ENCODE results near the gene CYTH3. TPM values are rescaled to one million over a fixed set of nuclear protein-coding genes. Genes with fewer than 3 reads are reported as not detected.
"Not testable (repeated sequence)": the region's sequence is repeated elsewhere in the genome, so short reads cannot be mapped to it uniquely, and the experiment has no call there.

Gene CYTH3
- total RNA-seq, 2 experiments from 2014 or later: 1.2 to 1.7 TPM

- H3K27me3 Mint-ChIP-seq; H3K4me3 Mint-ChIP-seq; H3K36me3 Mint-ChIP-seq (ENCODE audit: low read depth); DNase-seq; H3K27ac Mint-ChIP-seq; H3K9me3 Mint-ChIP-seq; POLR2A ChIA-PET; H3K4me1 Mint-ChIP-seq: not testable (repeated sequence)
- CTCF ChIA-PET: interaction anchor here (0.7 kb wide), 1 partner anchor 13 kb away, joined by 6 read pairs; no protein-coding TSS in a partner anchor
These were observed 19.5 kb upstream of the CYTH3 start for GRCh38 chr7:6291941-6292340.

GRCh38 chr7:6291531-6291930 is 19.1 kb upstream of the CYTH3 start:
- no peak overlapping the region for H3K27ac Mint-ChIP-seq
- ChIA-PET POLR2A (no interaction called here), CTCF (interaction anchor here (0.7 kb wide), 1 partner anchor 12 kb away, joined by 6 read pairs; no protein-coding TSS in a partner anchor)
- H3K36me3 Mint-ChIP-seq (ENCODE audit: low read depth): no peaks in the 10 kb centered on the region
- H3K27me3 Mint-ChIP-seq: no peaks in the 10 kb centered on the region
- no peaks in the 10 kb centered on the region for H3K4me1 Mint-ChIP-seq
- no peak for DNase-seq
- H3K9me3 Mint-ChIP-seq: no peaks in the 10 kb centered on the region
- H3K4me3 Mint-ChIP-seq: no peak overlapping the region

- Mint-ChIP-seq H3K36me3 (ENCODE audit: low read depth) (no peaks in the 10 kb centered on the region), H3K9me3 (no peaks in the 10 kb centered on the region), H3K4me1 (no peaks in the 10 kb centered on the region), H3K4me3 (no peak overlapping the region), H3K27me3 (no peaks in the 10 kb centered on the region), H3K27ac (no peak overlapping the region)
- ChIA-PET POLR2A (no interaction called here), CTCF (no interaction called here)
- no peak for DNase-seq
These were observed 17.9 kb upstream of the CYTH3 start for GRCh38 chr7:6290319-6290741.

GRCh38 chr7:6288270-6288860 is 15.9 kb upstream of the CYTH3 start:
- ChIA-PET CTCF (interaction anchor here (0.7 kb wide), 1 partner anchor 12 kb away, joined by 4 read pairs; no protein-coding TSS in a partner anchor), POLR2A (no interaction called here)
- H3K4me3 Mint-ChIP-seq: no peak overlapping the region
- H3K36me3 Mint-ChIP-seq (ENCODE audit: low read depth): no peaks in the 10 kb centered on the region
- H3K27ac Mint-ChIP-seq: no peak overlapping the region
- no peaks in the 10 kb centered on the region for H3K9me3 Mint-ChIP-seq
- no peaks in the 10 kb centered on the region for H3K27me3 Mint-ChIP-seq
- H3K4me1 Mint-ChIP-seq: no peaks in the 10 kb centered on the region
- no peak for DNase-seq

GRCh38 chr7:6286486-6286885 is 14.1 kb upstream of the CYTH3 start:
- ChIA-PET POLR2A (no interaction called here), CTCF (no interaction called here)
- Mint-ChIP-seq H3K4me3 (no peak overlapping the region), H3K27ac (no peak overlapping the region), H3K27me3 (no peaks in the 10 kb centered on the region), H3K9me3 (no peaks in the 10 kb centered on the region), H3K4me1 (no peaks in the 10 kb centered on the region), H3K36me3 (ENCODE audit: low read depth) (no peaks in the 10 kb centered on the region)
- no peak for DNase-seq

- DNase-seq: no peak
- POLR2A ChIA-PET: no interaction called here
- Mint-ChIP-seq H3K27ac (no peak overlapping the region), H3K9me3 (no peaks in the 10 kb centered on the region), H3K4me3 (no peak overlapping the region), H3K27me3 (no peaks in the 10 kb centered on the region), H3K4me1 (no peaks in the 10 kb centered on the region), H3K36me3 (ENCODE audit: low read depth) (no peaks in the 10 kb centered on the region)
- CTCF ChIA-PET: no interaction called here
These were observed 12.3 kb upstream of the CYTH3 start for GRCh38 chr7:6284461-6285360.

GRCh38 chr7:6284055-6284400 is 11.6 kb upstream of the CYTH3 start:
- Mint-ChIP-seq H3K27ac (no peak overlapping the region), H3K9me3 (no peaks in the 10 kb centered on the region), H3K4me3 (no peak overlapping the region), H3K36me3 (ENCODE audit: low read depth) (no peaks in the 10 kb centered on the region), H3K4me1 (no peaks in the 10 kb centered on the region), H3K27me3 (no peaks in the 10 kb centered on the region)
- no peak for DNase-seq
- ChIA-PET POLR2A (no interaction called here), CTCF (no interaction called here)

GRCh38 chr7:6283391-6284054 is 11.1 kb upstream of the CYTH3 start:
- H3K9me3 Mint-ChIP-seq; H3K4me3 Mint-ChIP-seq; H3K36me3 Mint-ChIP-seq (ENCODE audit: low read depth); H3K27me3 Mint-ChIP-seq; POLR2A ChIA-PET; CTCF ChIA-PET; H3K4me1 Mint-ChIP-seq; DNase-seq; H3K27ac Mint-ChIP-seq: not testable (repeated sequence)

GRCh38 chr7:6279937-6280336 is 7.5 kb upstream of the CYTH3 start:
- no peaks in the 10 kb centered on the region for H3K36me3 Mint-ChIP-seq (ENCODE audit: low read depth)
- CTCF ChIA-PET: no interaction called here
- POLR2A ChIA-PET: no interaction called here
- no peak overlapping the region for H3K27ac Mint-ChIP-seq
- H3K27me3 Mint-ChIP-seq: peaks cover 1% of the 10 kb centered on the region
- no peaks in the 10 kb centered on the region for H3K9me3 Mint-ChIP-seq
- no peak for DNase-seq
- H3K4me3 Mint-ChIP-seq: no peak overlapping the region
- H3K4me1 Mint-ChIP-seq: no peaks in the 10 kb centered on the region

GRCh38 chr7:6279341-6279740 is 6.9 kb upstream of the CYTH3 start:
- Mint-ChIP-seq H3K9me3 (no peaks in the 10 kb centered on the region), H3K27me3 (peaks cover 7% of the 10 kb centered on the region), H3K36me3 (ENCODE audit: low read depth) (no peaks in the 10 kb centered on the region), H3K4me1 (peaks cover 2% of the 10 kb centered on the region), H3K27ac (no peak overlapping the region), H3K4me3 (no peak overlapping the region)
- ChIA-PET CTCF (interaction anchor here (0.6 kb wide), 1 partner anchor 12 kb away, joined by 6 read pairs; no protein-coding TSS in a partner anchor), POLR2A (no interaction called here)
- DNase-seq: no peak

- CTCF ChIA-PET: interaction anchor here (0.6 kb wide), 1 partner anchor 13 kb away, joined by 6 read pairs; no protein-coding TSS in a partner anchor
- POLR2A ChIA-PET: no interaction called here
- DNase-seq: no peak
- H3K4me3 Mint-ChIP-seq: no peak overlapping the region
- H3K4me1 Mint-ChIP-seq: peaks cover 3% of the 10 kb centered on the region
- H3K36me3 Mint-ChIP-seq (ENCODE audit: low read depth): no peaks in the 10 kb centered on the region
- H3K27me3 Mint-ChIP-seq: peaks cover 11% of the 10 kb centered on the region
- H3K27ac Mint-ChIP-seq: no peak overlapping the region
- no peaks in the 10 kb centered on the region for H3K9me3 Mint-ChIP-seq
These were observed 6.4 kb upstream of the CYTH3 start for GRCh38 chr7:6278749-6279310.

GRCh38 chr7:6277476-6277875 is 5.1 kb upstream of the CYTH3 start:
- Mint-ChIP-seq H3K4me1 (peaks cover 7% of the 10 kb centered on the region), H3K4me3 (no peak overlapping the region), H3K36me3 (ENCODE audit: low read depth) (no peaks in the 10 kb centered on the region), H3K27me3 (peaks cover 19% of the 10 kb centered on the region), H3K9me3 (no peaks in the 10 kb centered on the region), H3K27ac (no peak overlapping the region)
- no peak for DNase-seq
- POLR2A ChIA-PET: interaction anchor here (0.6 kb wide), 1 partner anchor 63 kb away, joined by 3 read pairs; no protein-coding TSS in a partner anchor
- CTCF ChIA-PET: no interaction called here

- no peak overlapping the region for H3K27ac Mint-ChIP-seq
- no peak overlapping the region for H3K4me3 Mint-ChIP-seq
- H3K36me3 Mint-ChIP-seq (ENCODE audit: low read depth): no peaks in the 10 kb centered on the region
- H3K9me3 Mint-ChIP-seq: no peaks in the 10 kb centered on the region
- DNase-seq: no peak
- H3K4me1 Mint-ChIP-seq: peaks cover 7% of the 10 kb centered on the region
- POLR2A ChIA-PET: interaction anchor here (0.6 kb wide), 1 partner anchor 64 kb away, joined by 3 read pairs; no protein-coding TSS in a partner anchor
- CTCF ChIA-PET: interaction anchor here (1.1 kb wide), 1 partner anchor 12 kb away, joined by 4 read pairs; no protein-coding TSS in a partner anchor
- peaks cover 19% of the 10 kb centered on the region for H3K27me3 Mint-ChIP-seq
These were observed 4.5 kb upstream of the CYTH3 start for GRCh38 chr7:6276911-6277408.
